ENCODE results near the gene ANO10. TPM values are rescaled to one million over a fixed set of nuclear protein-coding genes. Genes with fewer than 3 reads are reported as not detected.
"Not testable (repeated sequence)": the region's sequence is repeated elsewhere in the genome, so short reads cannot be mapped to it uniquely, and the experiment has no call there.

The ANO10 gene
- total RNA-seq, 4 donors from 2014 or later, result 26.7 to 33.9 (median 28.7) TPM

DNA sequence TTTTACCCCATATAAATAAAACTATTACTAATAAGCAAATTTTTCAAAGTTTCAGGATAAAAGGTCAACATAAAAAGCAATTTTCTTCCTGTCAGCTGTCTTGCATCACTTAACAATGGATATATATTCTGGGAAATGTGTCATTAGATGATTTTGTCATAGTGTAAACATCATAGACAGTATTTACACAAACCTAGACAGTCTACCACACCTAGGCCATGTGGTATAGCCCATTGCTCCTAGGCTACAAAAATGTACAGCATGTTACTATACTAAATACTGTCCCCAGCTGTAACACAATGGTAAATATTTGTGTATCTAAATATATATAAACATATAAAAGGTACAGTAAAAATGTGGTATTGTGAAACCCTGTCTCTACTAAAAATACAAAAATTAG, 156.7 kb downstream of the ANO10 start:
- no peak for DNase-seq
- TF ChIP-seq, protein P1, sequence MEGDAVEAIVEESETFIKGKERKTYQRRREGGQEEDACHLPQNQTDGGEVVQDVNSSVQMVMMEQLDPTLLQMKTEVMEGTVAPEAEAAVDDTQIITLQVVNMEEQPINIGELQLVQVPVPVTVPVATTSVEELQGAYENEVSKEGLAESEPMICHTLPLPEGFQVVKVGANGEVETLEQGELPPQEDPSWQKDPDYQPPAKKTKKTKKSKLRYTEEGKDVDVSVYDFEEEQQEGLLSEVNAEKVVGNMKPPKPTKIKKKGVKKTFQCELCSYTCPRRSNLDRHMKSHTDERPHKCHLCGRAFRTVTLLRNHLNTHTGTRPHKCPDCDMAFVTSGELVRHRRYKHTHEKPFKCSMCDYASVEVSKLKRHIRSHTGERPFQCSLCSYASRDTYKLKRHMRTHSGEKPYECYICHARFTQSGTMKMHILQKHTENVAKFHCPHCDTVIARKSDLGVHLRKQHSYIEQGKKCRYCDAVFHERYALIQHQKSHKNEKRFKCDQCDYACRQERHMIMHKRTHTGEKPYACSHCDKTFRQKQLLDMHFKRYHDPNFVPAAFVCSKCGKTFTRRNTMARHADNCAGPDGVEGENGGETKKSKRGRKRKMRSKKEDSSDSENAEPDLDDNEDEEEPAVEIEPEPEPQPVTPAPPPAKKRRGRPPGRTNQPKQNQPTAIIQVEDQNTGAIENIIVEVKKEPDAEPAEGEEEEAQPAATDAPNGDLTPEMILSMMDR (IDR thresholded peaks at IDR 0.05), result no peak
- Histone ChIP-seq H3K27me3 (no peaks in the 10 kb centered on the region), H3K4me3 (replicated peaks in 1 of 3) (no peak overlapping the region), H3K4me1 (peaks cover 6 to 13% of the 10 kb centered on the region in 2 donors), H3K27ac (no peak overlapping the region), H3K9me3 (no peaks in the 10 kb centered on the region), H3K36me3 (no peaks in the 10 kb centered on the region)
- intact Hi-C loops (cut with DNase I), result no loop called here

DNA sequence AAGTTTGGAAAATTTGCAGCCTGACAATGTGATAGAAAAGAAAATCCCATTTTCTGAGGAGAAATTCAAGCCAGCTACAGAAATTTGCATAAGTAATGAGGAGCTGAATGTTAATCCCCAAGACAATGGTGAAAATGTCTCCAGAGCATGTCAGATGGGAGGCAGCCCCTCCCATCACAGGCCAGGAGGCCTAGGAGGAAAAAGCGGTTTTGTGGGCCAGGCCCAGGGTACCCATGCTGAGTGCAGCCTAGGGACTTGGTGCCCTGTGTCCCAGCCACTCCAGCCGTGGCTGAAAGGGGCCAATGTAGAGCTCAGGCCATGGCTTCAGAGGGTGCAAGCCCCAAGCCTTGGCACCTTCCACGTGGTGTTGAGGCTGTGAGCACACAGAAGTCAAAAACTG, 159.2 kb downstream of the ANO10 start:
- 86 to 100% methylated on average over 1 to 3 of the region's 3 CpGs for WGBS, 2 donors

DNA sequence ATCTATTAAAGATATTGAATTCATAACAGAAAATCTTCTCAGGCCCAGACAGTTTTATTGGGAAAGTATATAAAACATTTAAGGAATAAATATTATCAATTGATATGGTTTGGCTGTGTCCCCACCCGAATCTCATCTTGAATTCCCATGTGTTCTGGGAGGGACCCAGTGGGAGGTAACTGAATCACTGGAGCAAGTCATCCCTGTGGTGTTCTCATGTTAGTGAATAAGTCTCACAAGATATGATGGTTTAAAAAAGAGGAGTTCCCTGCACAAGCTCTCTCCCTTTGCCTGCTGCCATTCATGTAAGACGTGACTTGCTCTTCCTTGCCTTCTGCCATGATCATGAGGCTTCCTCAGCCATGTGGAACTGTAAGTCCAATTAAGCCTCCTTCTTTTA, 160.5 kb downstream of the ANO10 start:
- intact Hi-C loops (cut with DNase I), result no loop called here
- no peak overlapping the region for H3K27ac ChIP-seq
- H3K4me3 ChIP-seq (replicated peaks in 1 of 3), result no peak overlapping the region
- peaks cover 7 to 14% of the 10 kb centered on the region in 2 donors for H3K4me1 ChIP-seq
- 92 to 96% methylated on average over 2 of the region's 2 CpGs for WGBS, 2 donors
- H3K9me3 ChIP-seq, result no peaks in the 10 kb centered on the region
- no peaks in the 10 kb centered on the region for H3K27me3 ChIP-seq
- DNase-seq, result no peak
- TF ChIP-seq POLR2A (IDR thresholded peaks at IDR 0.05), result no peak
- TF ChIP-seq, protein P1 (IDR thresholded peaks at IDR 0.05), result no peak
- H3K36me3 ChIP-seq, result no peaks in the 10 kb centered on the region

More for the DNA sequence above, 159.2 kb downstream of the ANO10 start:
- H3K4me1 ChIP-seq; H3K36me3 ChIP-seq; DNase-seq; H3K9me3 ChIP-seq; H3K27me3 ChIP-seq; H3K4me3 ChIP-seq (replicated peaks in 1 of 3); H3K27ac ChIP-seq; intact Hi-C loops (cut with DNase I): not testable (repeated sequence)

DNA sequence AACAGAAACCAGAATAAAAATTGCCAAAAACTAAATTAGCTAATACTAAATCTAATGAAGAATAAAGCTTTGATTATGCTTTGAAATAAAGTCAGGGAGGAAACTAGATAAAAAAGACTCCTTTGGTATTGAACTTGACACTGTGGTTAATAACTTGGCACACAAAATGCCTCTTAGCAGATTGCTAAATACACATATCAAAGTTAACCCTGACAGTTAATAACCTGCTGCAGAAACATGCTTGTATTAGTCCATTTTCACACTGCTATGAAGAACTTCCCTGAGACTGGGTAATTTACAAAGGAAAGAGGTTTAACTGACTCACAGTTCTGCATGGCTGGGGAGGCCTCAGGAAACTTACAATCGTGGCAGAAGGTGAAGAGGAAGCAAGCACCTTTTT, 164.8 kb downstream of the ANO10 start:
- intact Hi-C loops (cut with DNase I); H3K36me3 ChIP-seq; H3K4me3 ChIP-seq (replicated peaks in 1 of 3); H3K27me3 ChIP-seq; H3K9me3 ChIP-seq; DNase-seq: not testable (repeated sequence)
- H3K4me1 ChIP-seq, result peaks cover 24 to 35% of the 10 kb centered on the region in 2 donors
- H3K27ac ChIP-seq, result peak overlapping the region in 1 of 3 donors; percentile 34
- 14 to 48% methylated on average over 1 of the region's 1 CpG for WGBS, 2 donors

DNA sequence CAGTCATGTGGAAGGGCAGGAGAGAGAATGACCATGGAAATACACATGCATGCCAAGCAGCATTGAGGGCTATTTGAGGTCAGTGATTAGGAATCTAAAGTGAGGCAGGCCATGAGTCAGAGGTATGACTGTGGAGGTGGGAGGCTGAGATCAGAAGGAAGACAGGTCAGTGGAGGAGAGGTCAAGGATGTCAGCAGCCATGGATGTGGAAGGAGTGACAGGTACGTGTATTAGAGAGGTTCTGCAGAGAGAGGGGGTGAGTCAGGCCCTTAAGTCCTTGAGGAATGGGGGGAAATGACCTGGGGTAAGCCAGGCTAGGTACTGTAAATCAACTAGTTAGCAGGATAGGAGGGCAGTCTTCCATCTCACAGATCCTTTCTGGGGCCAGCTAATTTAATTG, 166.6 kb downstream of the ANO10 start:
- H3K36me3 ChIP-seq, result no peaks in the 10 kb centered on the region
- peak; percentile 73 to 75 for DNase-seq
- H3K27ac ChIP-seq, result peak overlapping the region; percentile 82 to 91 (median 83)
- peaks cover 24 to 35% of the 10 kb centered on the region in 2 donors for H3K4me1 ChIP-seq
- 24 to 25% methylated on average over 1 of the region's 1 CpG for WGBS, 2 donors
- H3K4me3 ChIP-seq (replicated peaks in 1 of 3), result no peak overlapping the region
- H3K9me3 ChIP-seq, result no peaks in the 10 kb centered on the region
- TF ChIP-seq, protein P1 (IDR thresholded peaks at IDR 0.05), result no peak
- intact Hi-C loops (cut with DNase I), result no loop called here
- no peaks in the 10 kb centered on the region for H3K27me3 ChIP-seq

DNA sequence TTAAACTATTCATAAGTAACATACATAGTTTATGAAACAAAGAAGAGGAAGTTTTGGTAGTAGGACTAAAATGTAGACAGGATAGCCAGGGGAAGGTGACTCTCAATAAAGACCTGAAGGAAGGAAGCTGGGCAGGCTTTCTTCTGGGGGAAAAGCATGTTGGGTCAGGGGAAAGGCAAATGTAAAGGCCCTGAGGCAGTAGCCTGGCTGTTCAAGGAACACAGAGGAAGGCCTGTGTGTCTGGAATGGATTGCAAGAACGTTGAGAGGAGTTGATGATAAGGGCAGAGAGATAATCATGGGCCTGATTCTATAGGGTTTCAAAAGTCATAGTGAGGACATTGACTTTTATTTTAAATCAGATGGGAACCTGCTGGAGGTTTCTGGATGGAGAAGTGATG, 167.8 kb downstream of the ANO10 start:
- Histone ChIP-seq H3K4me3 (replicated peaks in 1 of 3) (no peak overlapping the region), H3K4me1 (peaks cover 23 to 35% of the 10 kb centered on the region in 2 donors), H3K27me3 (no peaks in the 10 kb centered on the region), H3K27ac (peak overlapping the region in 2 of 3 donors; percentile 82 to 91), H3K36me3 (no peaks in the 10 kb centered on the region), H3K9me3 (no peaks in the 10 kb centered on the region)
- TF ChIP-seq POLR2A (IDR thresholded peaks at IDR 0.05), result no peak
- TF ChIP-seq, protein P1 (IDR thresholded peaks at IDR 0.05), result no peak
- DNase-seq, result no peak
- 89 to 90% methylated on average over 1 of the region's 1 CpG for WGBS, 2 donors
- intact Hi-C loops (cut with DNase I), result no loop called here

All from thyroid gland (tissue), 4 donors.